ENCODE results near the gene ATP6V0A4. TPM values are rescaled to one million over a fixed set of nuclear protein-coding genes. Genes with fewer than 3 reads are reported as not detected.

The ATP6V0A4 gene
- total RNA-seq, 1 experiment from 2014 or later = not detected

GRCh38 chr7:138753610-138754009 lies 44.4 kb downstream of the ATP6V0A4 start (continued):
- TF ChIP-seq REST (IDR thresholded peaks at IDR 0.05; ENCODE audit: low read depth) (no peak), JUND (IDR thresholded peaks at IDR 0.05) (no peak), FOSL1 (IDR thresholded peaks at IDR 0.05; ENCODE audit: low read depth) (no peak), ATF3 (IDR thresholded peaks at IDR 0.05) (no peak), EGR1 (IDR thresholded peaks at IDR 0.05; ENCODE audit: low read depth) (no peak), YY1 (IDR thresholded peaks at IDR 0.05; ENCODE audit: extremely low read depth, insufficient replicate concordance, low read depth, low read length) (no peak), POLR2A (IDR thresholded peaks at IDR 0.05; ENCODE audit: borderline replicate concordance, extremely low read depth, insufficient read depth, insufficient read length) (no peak), SIN3A (IDR thresholded peaks at IDR 0.05; ENCODE audit: low read depth) (no peak)

GRCh38 chr7:138753150-138753518 lies 44.9 kb downstream of the ATP6V0A4 start:
- Histone ChIP-seq H3K79me2 (ENCODE audit: insufficient read depth, low read length) (no peaks in the 10 kb centered on the region), H4K20me1 (ENCODE audit: insufficient read depth) (no peaks in the 10 kb centered on the region), H3K4me3 (replicated peaks in 1 of 2; ENCODE audit: low read depth in 1 of 2, low read length in 2 of 2) (no peak overlapping the region), H3K4me2 (ENCODE audit: low read length) (peak overlapping the region; percentile 51), H3K4me1 (ENCODE audit: control insufficient read depth in 1 of 2, insufficient read depth in 2 of 2, low read length in 2 of 2) (peaks cover 6 to 24% of the 10 kb centered on the region in 2 experiments; a peak in 3 of 4 replicates), H3K9ac (ENCODE audit: low read length) (peak overlapping the region; percentile 11; the same call in 1 of the 2 replicates), H2AFZ (ENCODE audit: low read depth, low read length, poor library complexity, severe bottlenecking) (peak overlapping the region; percentile 83), H3K27me3 (ENCODE audit: insufficient read depth, low read length) (no peaks in the 10 kb centered on the region), H3K9me2 (ENCODE audit: insufficient read depth) (no peaks in the 10 kb centered on the region), H3K27ac (ENCODE audit: low read depth, low read length) (no peak overlapping the region), H3K9me3 (ENCODE audit: control insufficient read depth in 1 of 2, insufficient read depth in 1 of 2, low read depth in 1 of 2, low read length in 2 of 2) (no peaks in the 10 kb centered on the region), H3K36me3 (ENCODE audit: control insufficient read depth in 1 of 2, insufficient read depth in 2 of 2, low read length in 2 of 2) (no peaks in the 10 kb centered on the region)
- ATAC-seq = no peak
- ChIA-PET RAD21 (ENCODE audit: low non-redundant PET in 1 of 2, low total read pairs in 2 of 2, uncharacterized antibody in 2 of 2, unreplicated experiment in 2 of 2) (no interaction called here), POLR2A (interaction anchor here (1.3 kb wide), 1 partner anchor 14 kb away, joined by 3 read pairs; no protein-coding TSS in a partner anchor), CTCF (interaction anchor here (1.2 kb wide), 1 partner anchor 15 kb away, joined by 6 read pairs; no protein-coding TSS in a partner anchor)
- no TSS peak for BruUV-seq (replicated peaks)
- DNase-seq (ENCODE audit: low read depth, low spot score) = no peak
- intact Hi-C loops (cut with micrococcal nuclease) = no loop called here
- TF ChIP-seq ZBTB33 (IDR thresholded peaks at IDR 0.05; ENCODE audit: extremely low read depth, insufficient replicate concordance, low read length) (no peak), MAX (IDR thresholded peaks at IDR 0.05) (no peak), ELF1 (IDR thresholded peaks at IDR 0.05; ENCODE audit: borderline replicate concordance, low read depth) (no peak), ATF3 (IDR thresholded peaks at IDR 0.05) (no peak), ZNF274 (IDR thresholded peaks at IDR 0.05; ENCODE audit: low read depth, low read length) (no peak), JUND (IDR thresholded peaks at IDR 0.05) (no peak), REST (IDR thresholded peaks at IDR 0.05; ENCODE audit: low read depth) (no peak), CBX3 (IDR thresholded peaks at IDR 0.05; ENCODE audit: low read depth) (no peak), POLR2A (IDR thresholded peaks at IDR 0.05; ENCODE audit: borderline replicate concordance, extremely low read depth, insufficient read depth, insufficient read length) (no peak)
